Measurements from ENCODE around the gene RAB36.

DNA sequence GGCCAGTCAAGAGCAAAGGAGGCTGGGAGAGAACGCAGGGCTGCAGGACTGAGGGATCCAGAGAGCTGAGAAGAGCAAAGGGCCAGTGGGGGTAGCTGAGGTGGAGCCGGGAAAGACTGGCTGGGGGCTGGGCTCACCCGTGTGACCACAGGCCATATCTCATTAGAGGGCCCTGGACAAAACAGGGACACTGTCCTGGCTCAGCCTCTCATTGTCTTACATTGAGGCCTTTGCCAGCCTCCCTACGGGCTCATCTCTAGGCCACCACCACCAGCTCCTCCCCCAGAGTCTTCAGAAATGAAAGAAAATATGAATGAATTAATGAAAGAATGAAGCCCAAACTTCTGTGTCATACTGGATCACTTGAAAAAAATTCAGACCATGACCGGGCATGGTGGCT lies 9.2 kb downstream of the RAB36 start:
- TF ChIP-seq NFIC (IDR thresholded peaks at IDR 0.05), result no peak
- TF ChIP-seq FOXM1 (IDR thresholded peaks at IDR 0.05; ENCODE audit: borderline replicate concordance, low read depth), result no peak
- no peak for TF ChIP-seq EGR1 (IDR thresholded peaks at IDR 0.05)
- TF ChIP-seq, protein P1, sequence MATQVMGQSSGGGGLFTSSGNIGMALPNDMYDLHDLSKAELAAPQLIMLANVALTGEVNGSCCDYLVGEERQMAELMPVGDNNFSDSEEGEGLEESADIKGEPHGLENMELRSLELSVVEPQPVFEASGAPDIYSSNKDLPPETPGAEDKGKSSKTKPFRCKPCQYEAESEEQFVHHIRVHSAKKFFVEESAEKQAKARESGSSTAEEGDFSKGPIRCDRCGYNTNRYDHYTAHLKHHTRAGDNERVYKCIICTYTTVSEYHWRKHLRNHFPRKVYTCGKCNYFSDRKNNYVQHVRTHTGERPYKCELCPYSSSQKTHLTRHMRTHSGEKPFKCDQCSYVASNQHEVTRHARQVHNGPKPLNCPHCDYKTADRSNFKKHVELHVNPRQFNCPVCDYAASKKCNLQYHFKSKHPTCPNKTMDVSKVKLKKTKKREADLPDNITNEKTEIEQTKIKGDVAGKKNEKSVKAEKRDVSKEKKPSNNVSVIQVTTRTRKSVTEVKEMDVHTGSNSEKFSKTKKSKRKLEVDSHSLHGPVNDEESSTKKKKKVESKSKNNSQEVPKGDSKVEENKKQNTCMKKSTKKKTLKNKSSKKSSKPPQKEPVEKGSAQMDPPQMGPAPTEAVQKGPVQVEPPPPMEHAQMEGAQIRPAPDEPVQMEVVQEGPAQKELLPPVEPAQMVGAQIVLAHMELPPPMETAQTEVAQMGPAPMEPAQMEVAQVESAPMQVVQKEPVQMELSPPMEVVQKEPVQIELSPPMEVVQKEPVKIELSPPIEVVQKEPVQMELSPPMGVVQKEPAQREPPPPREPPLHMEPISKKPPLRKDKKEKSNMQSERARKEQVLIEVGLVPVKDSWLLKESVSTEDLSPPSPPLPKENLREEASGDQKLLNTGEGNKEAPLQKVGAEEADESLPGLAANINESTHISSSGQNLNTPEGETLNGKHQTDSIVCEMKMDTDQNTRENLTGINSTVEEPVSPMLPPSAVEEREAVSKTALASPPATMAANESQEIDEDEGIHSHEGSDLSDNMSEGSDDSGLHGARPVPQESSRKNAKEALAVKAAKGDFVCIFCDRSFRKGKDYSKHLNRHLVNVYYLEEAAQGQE (IDR thresholded peaks at IDR 0.05; ENCODE audit: low read depth), result no peak
- TF ChIP-seq CEBPB (IDR thresholded peaks at IDR 0.05), result no peak
- TF ChIP-seq TAF1 (IDR thresholded peaks at IDR 0.05; ENCODE audit: low read depth), result no peak
- no peak for TF ChIP-seq TEAD4 (IDR thresholded peaks at IDR 0.05)
